Prostate gland (tissue), 2 donors: ENCODE results near the gene PSMB1. TPM values are rescaled to one million over a fixed set of nuclear protein-coding genes. Genes with fewer than 3 reads are reported as not detected.

Source experiments
- DNase-seq: peaks from one replicate; pipeline ENCODE4 v3.0.0-alpha.2; 2019; ENCODE audit warnings: low spot score
- H3K27ac ChIP-seq, 2 donors: fragments of 200-600 bp; sonication (generic); 2 replicates each; pipeline ENCODE4 v1.5.1; 2017 to 2019
- H3K27me3 ChIP-seq: fragments of 200-600 bp; sonication (generic); replicated peaks from 2 replicates; pipeline ENCODE4 v1.5.1; 2019; ENCODE audit not compliant: insufficient read depth
- H3K36me3 ChIP-seq, 2 donors: fragments of 200-600 bp; sonication (generic); 1 replicate in 1 of 2; 2 replicates in 1 of 2; pipeline versions ENCODE4 v1.5.1 to v1.8.1; 2017 to 2019
- H3K4me1 ChIP-seq: fragments of 200-600 bp; sonication (generic); replicated peaks from 2 replicates; pipeline ENCODE4 v1.5.1; 2019
- H3K4me3 ChIP-seq, 2 donors: fragments of 200-600 bp; sonication (generic); 2 replicates each; pipeline ENCODE4 v1.5.1; 2017 to 2019
- H3K9me3 ChIP-seq: fragments of 200-600 bp; sonication (generic); 2 replicates; pipeline ENCODE4 v1.5.1; 2017
- CTCF ChIP-seq, 4 experiments: fragments of 200-600 bp in 2 of 4; fragments of 450-650 bp in 2 of 4; sonication (generic) in 2 of 4; IDR thresholded peaks; 1 replicate in 3 of 4; 2 replicates in 1 of 4; pipeline ENCODE4 v1.5.1; 2016 to 2019; ENCODE audit warnings: antibody characterized with exemption in 4 of 4, mild to moderate bottlenecking in 2 of 4, moderate library complexity in 2 of 4
- POLR2A ChIP-seq: fragments of 450-650 bp; IDR thresholded peaks from one replicate; pipeline ENCODE4 v1.6.1; 2016; ENCODE audit warnings: antibody characterized with exemption, mild to moderate bottlenecking
- POLR2AphosphoS5 ChIP-seq: sonication (generic); formaldehyde crosslinking; IDR thresholded peaks from one replicate; pipeline ENCODE4 v1.6.1; 2017; ENCODE audit warnings: antibody characterized with exemption
- whole genome bisulfite sequencing: methylation state at CpG from one replicate; pipeline ENCODE4 v1.1.5; 2018; 5-methylcytosine and 5-hydroxymethylcytosine counted together
- intact Hi-C: fragments of 100-400 bp; cut with DNase I; formaldehyde crosslinking; loops from one replicate; pipeline ENCODE4 v1.14.2; 2022
- total RNA-seq, 2 donors: library from RNA; depleted of rRNA; stranded (reverse); fragments of >200 nt; gene quantifications; one replicate each; pipeline ENCODE4 v1.1.0, GENCODE V29; 2016

PSMB1 gene
- total RNA-seq, 2 donors from 2014 or later: 188 to 234 TPM

- no peak for DNase-seq
Observed at GRCh38 chr6:170500955-170501590, 52.0 kb downstream of the PSMB1 start.

GRCh38 chr6:170497841-170498301, 55.2 kb downstream of the PSMB1 start:
- intact Hi-C loops: no loop called here
- Histone ChIP-seq H3K4me1 (no peaks in the 10 kb centered on the region), H3K4me3 (no peak overlapping the region), H3K27ac (no peak overlapping the region), H3K9me3 (no peaks in the 10 kb centered on the region), H3K27me3 (peaks cover 2% of the 10 kb centered on the region), H3K36me3 (no peaks in the 10 kb centered on the region)
- DNase-seq: no peak
- TF ChIP-seq CTCF (IDR thresholded peaks at IDR 0.05) (no peak), POLR2A (no peak), POLR2AphosphoS5 (no peak)
- 24% methylated on average over 4 of the region's 4 CpGs for WGBS

More at GRCh38 chr6:170500955-170501590, 52.0 kb downstream of the PSMB1 start:
- Histone ChIP-seq H3K36me3 (no peaks in the 10 kb centered on the region), H3K27me3 (peaks cover 2% of the 10 kb centered on the region), H3K4me1 (no peaks in the 10 kb centered on the region), H3K4me3 (no peak overlapping the region), H3K9me3 (no peaks in the 10 kb centered on the region), H3K27ac (no peak overlapping the region)
- TF ChIP-seq POLR2A: no peak
- no peak for TF ChIP-seq POLR2AphosphoS5
- no peak for TF ChIP-seq CTCF (IDR thresholded peaks at IDR 0.05)
- intact Hi-C loops: no loop called here
- WGBS: 82% methylated on average over 3 of the region's 3 CpGs

DNA sequence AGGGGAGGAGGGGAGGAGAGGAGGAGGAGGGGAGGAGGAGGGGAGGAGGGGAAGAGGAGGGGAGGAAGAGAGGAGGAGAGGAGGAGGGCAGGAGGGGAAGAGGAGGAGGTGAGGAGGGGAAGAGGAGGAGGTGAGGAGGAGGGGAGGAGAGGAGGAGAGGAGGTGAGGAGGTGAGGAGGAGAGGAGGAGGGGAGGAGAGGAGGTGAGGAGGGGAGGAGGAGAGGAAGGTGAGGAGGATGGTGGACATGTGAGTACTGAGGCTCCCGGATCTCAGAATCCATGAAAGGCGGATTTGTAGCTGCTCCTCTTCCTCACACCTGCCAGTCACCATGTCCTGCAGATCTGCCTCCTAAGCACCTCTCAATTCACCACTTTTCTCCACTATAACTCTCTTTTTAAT, 59.8 kb downstream of the PSMB1 start:
- Histone ChIP-seq H3K9me3 (no peaks in the 10 kb centered on the region), H3K4me3 (no peak overlapping the region), H3K4me1 (no peaks in the 10 kb centered on the region), H3K27me3 (no peaks in the 10 kb centered on the region), H3K27ac (no peak overlapping the region), H3K36me3 (no peaks in the 10 kb centered on the region)
- TF ChIP-seq CTCF (IDR thresholded peaks at IDR 0.05) (no peak), POLR2A (no peak), POLR2AphosphoS5 (no peak)
- 93% methylated on average over 2 of the region's 2 CpGs for WGBS
- intact Hi-C loops: no loop called here
- DNase-seq: no peak

DNA sequence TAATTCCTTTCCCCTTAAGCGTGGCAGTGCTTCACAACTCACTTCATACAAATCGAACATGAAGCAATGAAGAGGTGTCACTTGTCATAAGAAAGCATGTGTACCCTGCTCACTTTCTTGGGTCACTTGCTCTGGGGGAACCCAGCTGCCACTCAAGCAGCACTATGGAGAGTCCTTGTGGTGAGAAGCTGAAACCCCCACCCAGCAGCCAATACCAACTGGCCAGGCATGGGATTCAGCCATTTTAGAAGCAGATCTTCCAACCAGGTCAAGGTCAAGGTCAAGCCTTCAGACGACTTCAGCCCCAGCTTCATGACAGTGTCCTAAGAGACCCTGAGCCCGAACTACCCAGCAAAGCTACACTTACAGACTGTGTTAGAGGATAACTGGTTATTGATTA, 62.8 kb downstream of the PSMB1 start:
- intact Hi-C loops: no loop called here
- Histone ChIP-seq H3K9me3 (no peaks in the 10 kb centered on the region), H3K36me3 (no peaks in the 10 kb centered on the region), H3K27me3 (no peaks in the 10 kb centered on the region), H3K27ac (no peak overlapping the region), H3K4me1 (no peaks in the 10 kb centered on the region), H3K4me3 (no peak overlapping the region)
- DNase-seq: no peak
- WGBS: 75% methylated on average over 4 of the region's 4 CpGs
- TF ChIP-seq POLR2A: no peak
- no peak for TF ChIP-seq POLR2AphosphoS5
- no peak for TF ChIP-seq CTCF (IDR thresholded peaks at IDR 0.05)

DNA sequence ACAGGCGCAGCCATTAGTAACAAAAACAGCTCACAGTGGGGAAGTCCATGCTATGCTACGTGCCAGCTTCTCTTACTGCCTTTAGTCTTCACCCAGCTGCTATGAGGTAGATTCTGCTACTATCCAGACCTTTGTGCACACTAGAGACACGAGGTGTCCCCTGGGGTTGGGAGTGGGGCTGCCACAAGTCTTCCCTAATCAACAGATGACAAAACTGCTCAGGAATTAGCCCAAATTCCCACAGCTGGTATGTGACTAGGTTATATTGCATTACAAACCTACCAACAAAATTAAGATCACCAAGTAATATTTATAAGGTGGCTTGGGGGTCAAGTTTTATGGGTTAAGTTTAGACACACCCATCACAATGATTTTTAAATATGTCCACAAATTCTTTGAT, 63.3 kb downstream of the PSMB1 start:
- no peak for TF ChIP-seq POLR2A
- no peak for TF ChIP-seq CTCF (IDR thresholded peaks at IDR 0.05)
- TF ChIP-seq POLR2AphosphoS5: no peak
- WGBS: 77% methylated on average over 3 of the region's 3 CpGs
- intact Hi-C loops: no loop called here
- no peak overlapping the region for H3K27ac ChIP-seq
- no peak overlapping the region for H3K4me3 ChIP-seq
- DNase-seq: no peak
- H3K9me3 ChIP-seq: no peaks in the 10 kb centered on the region
- H3K4me1 ChIP-seq: no peaks in the 10 kb centered on the region
- no peaks in the 10 kb centered on the region for H3K36me3 ChIP-seq
- H3K27me3 ChIP-seq: no peaks in the 10 kb centered on the region
